ENCODE results near the gene USH2A.

Gene USH2A

GRCh38 chr1:216142921-216143320, 280.3 kb downstream of the USH2A start:
- TF ChIP-seq, protein P1, sequence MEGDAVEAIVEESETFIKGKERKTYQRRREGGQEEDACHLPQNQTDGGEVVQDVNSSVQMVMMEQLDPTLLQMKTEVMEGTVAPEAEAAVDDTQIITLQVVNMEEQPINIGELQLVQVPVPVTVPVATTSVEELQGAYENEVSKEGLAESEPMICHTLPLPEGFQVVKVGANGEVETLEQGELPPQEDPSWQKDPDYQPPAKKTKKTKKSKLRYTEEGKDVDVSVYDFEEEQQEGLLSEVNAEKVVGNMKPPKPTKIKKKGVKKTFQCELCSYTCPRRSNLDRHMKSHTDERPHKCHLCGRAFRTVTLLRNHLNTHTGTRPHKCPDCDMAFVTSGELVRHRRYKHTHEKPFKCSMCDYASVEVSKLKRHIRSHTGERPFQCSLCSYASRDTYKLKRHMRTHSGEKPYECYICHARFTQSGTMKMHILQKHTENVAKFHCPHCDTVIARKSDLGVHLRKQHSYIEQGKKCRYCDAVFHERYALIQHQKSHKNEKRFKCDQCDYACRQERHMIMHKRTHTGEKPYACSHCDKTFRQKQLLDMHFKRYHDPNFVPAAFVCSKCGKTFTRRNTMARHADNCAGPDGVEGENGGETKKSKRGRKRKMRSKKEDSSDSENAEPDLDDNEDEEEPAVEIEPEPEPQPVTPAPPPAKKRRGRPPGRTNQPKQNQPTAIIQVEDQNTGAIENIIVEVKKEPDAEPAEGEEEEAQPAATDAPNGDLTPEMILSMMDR (IDR thresholded peaks at IDR 0.05; ENCODE audit: low read length) = no peak
- no peak for TF ChIP-seq EZH2 (optimal IDR thresholded peaks at IDR 0.05; ENCODE audit: low read depth, low read length)
- TF ChIP-seq EZH2phosphoT487 (IDR thresholded peaks at IDR 0.05; ENCODE audit: low read length) = no peak

DNA sequence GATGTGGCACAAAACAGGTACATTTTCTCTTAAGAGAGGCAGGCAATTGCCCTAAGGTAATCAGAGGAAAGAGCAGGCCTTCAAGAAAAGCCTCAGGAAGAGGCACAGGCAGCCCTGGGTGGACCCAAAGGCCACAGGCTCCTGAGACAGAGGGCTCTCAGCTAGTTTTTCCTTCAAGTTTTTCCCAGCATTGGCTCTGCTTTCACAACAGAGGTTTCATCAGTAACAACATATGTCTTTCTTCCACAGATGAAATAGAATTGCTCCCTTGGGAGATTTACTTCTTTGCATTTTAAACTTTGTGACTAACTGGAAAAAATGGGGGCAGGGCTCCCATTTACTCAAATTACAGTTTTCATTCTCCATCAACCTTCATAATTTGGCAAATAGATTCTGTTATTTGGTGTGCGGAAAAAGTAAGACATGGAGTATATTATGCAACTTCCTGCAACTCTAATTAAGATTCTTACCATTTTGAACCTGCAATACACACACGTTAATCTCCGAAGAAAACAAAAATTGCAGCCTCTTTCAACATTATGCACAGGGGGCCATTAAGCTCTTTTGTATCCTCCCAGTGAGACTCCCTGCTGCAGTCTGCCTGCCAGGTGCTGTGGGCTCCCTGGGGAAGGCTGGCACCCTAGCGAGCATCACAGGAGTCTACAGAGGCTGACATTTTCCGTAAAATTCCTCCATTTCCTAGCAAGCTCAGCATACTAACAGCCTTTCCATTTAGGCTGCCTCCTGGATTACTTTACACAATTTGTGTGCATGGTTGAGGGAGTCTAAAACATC, 282.3 kb downstream of the USH2A start:
- TF ChIP-seq, protein P1 (IDR thresholded peaks at IDR 0.05; ENCODE audit: low read length) = no peak
- no peak for TF ChIP-seq EZH2phosphoT487 (IDR thresholded peaks at IDR 0.05; ENCODE audit: low read length)
- no peak overlapping the region for H2AFZ ChIP-seq (ENCODE audit: low read length)

More at GRCh38 chr1:216142921-216143320, 280.3 kb downstream of the USH2A start:
- Histone ChIP-seq H3K27ac (ENCODE audit: low read length) (no peak overlapping the region), H3K9me2 (replicated peaks; ENCODE audit: insufficient read depth, low read length) (no peaks in the 10 kb centered on the region), H3K79me2 (ENCODE audit: low read length) (no peaks in the 10 kb centered on the region), H3K4me3 (ENCODE audit: low read length) (no peak overlapping the region), H3K4me2 (ENCODE audit: low read depth, low read length) (no peak overlapping the region), H4K20me1 (ENCODE audit: insufficient read depth, low read length) (no peaks in the 10 kb centered on the region), H3K9ac (ENCODE audit: low read length) (no peak overlapping the region), H3K4me1 (ENCODE audit: low read length) (no peaks in the 10 kb centered on the region), H2AFZ (ENCODE audit: low read length) (no peak overlapping the region), H3K27me3 (replicated peaks; ENCODE audit: insufficient read depth, low read length) (no peaks in the 10 kb centered on the region), H3F3A (ENCODE audit: insufficient read depth, low read length) (no peaks in the 10 kb centered on the region), H3K36me3 (replicated peaks; ENCODE audit: insufficient read depth, low read length) (no peaks in the 10 kb centered on the region), H3K9me3 (replicated peaks; ENCODE audit: insufficient read depth, low read length) (no peaks in the 10 kb centered on the region)
- no peak for DNase-seq

DNA sequence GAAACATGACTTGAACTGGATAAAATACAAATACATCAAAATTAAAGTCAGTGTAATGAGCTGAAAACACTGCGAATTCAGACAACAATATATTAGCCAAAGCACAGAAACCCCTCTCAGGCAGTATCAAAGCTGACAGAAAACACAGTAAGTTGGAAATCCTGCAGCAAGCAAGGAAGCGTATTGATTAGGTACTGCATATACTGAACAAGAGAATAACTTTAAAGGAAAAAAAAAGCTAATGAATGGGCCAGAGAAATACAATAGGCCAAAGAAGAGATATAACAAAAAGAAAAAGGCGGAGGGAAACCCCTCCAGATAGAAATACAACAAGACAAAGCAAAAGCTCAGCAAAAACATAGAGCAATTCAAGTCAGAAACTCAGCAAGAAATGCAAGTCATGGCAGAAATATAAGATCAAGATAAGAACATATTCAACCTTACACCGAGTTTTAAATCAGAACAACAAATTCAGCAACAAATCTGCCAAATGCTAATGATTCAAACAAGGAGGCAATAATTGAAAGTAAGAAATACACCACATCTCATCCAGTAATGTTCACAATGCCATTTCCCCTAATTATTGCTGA, 299.0 kb downstream of the USH2A start:
- Histone ChIP-seq H3K27ac (ENCODE audit: low read length) (no peak overlapping the region), H4K20me1 (ENCODE audit: insufficient read depth, low read length) (no peaks in the 10 kb centered on the region), H3K9me3 (replicated peaks; ENCODE audit: insufficient read depth, low read length) (no peaks in the 10 kb centered on the region), H3K4me3 (ENCODE audit: low read length) (no peak overlapping the region), H2AFZ (ENCODE audit: low read length) (no peak overlapping the region), H3K9me2 (replicated peaks; ENCODE audit: insufficient read depth, low read length) (no peaks in the 10 kb centered on the region), H3K9ac (ENCODE audit: low read length) (no peak overlapping the region), H3K27me3 (replicated peaks; ENCODE audit: insufficient read depth, low read length) (no peaks in the 10 kb centered on the region), H3K79me2 (ENCODE audit: low read length) (no peaks in the 10 kb centered on the region), H3F3A (ENCODE audit: insufficient read depth, low read length) (no peaks in the 10 kb centered on the region), H3K4me2 (ENCODE audit: low read depth, low read length) (no peak overlapping the region), H3K36me3 (replicated peaks; ENCODE audit: insufficient read depth, low read length) (no peaks in the 10 kb centered on the region), H3K4me1 (ENCODE audit: low read length) (no peaks in the 10 kb centered on the region)
- TF ChIP-seq EZH2phosphoT487 (IDR thresholded peaks at IDR 0.05; ENCODE audit: low read length) (no peak), EZH2 (optimal IDR thresholded peaks at IDR 0.05; ENCODE audit: low read depth, low read length) (no peak)
- TF ChIP-seq, protein P1 (IDR thresholded peaks at IDR 0.05; ENCODE audit: low read length) = no peak
- no peak for DNase-seq

More for the DNA sequence above, 282.3 kb downstream of the USH2A start:
- Histone ChIP-seq H3K36me3 (replicated peaks; ENCODE audit: insufficient read depth, low read length) (no peaks in the 10 kb centered on the region), H3K27me3 (replicated peaks; ENCODE audit: insufficient read depth, low read length) (no peaks in the 10 kb centered on the region), H3K4me3 (ENCODE audit: low read length) (no peak overlapping the region), H3K9me3 (replicated peaks; ENCODE audit: insufficient read depth, low read length) (no peaks in the 10 kb centered on the region), H4K20me1 (ENCODE audit: insufficient read depth, low read length) (no peaks in the 10 kb centered on the region), H3K4me1 (ENCODE audit: low read length) (no peaks in the 10 kb centered on the region), H3K79me2 (ENCODE audit: low read length) (no peaks in the 10 kb centered on the region), H3F3A (ENCODE audit: insufficient read depth, low read length) (no peaks in the 10 kb centered on the region), H3K4me2 (ENCODE audit: low read depth, low read length) (no peak overlapping the region), H3K9me2 (replicated peaks; ENCODE audit: insufficient read depth, low read length) (no peaks in the 10 kb centered on the region), H3K27ac (ENCODE audit: low read length) (no peak overlapping the region), H3K9ac (ENCODE audit: low read length) (no peak overlapping the region)
- DNase-seq = no peak
